ENCODE data around the gene C4orf51.
"Not testable (repeated sequence)": the region's sequence is repeated elsewhere in the genome, so short reads cannot be mapped to it uniquely, and the experiment has no call there.

Gene C4orf51

DNA sequence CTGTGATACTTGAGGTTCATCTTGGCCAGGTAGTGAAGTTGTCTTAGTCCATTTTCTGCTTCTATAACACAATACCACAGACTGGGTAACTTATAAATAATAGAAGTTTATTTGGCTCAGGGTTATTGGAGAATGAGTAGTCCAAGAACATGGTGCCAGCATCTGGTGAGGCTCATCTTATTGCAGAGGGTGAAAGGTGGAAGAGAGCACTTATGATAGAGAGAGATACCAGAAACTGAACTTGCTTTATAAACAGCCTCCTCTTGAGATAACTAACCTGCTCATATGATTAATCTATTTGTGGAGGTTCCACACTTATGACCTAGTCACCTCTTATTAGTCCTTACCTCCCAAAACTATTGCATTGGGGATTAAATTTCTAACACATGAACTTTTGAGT lies 1.6 kb downstream of the C4orf51 start:
- no peak for DNase-seq (ENCODE audit: low spot score)
- TF ChIP-seq, protein P1, sequence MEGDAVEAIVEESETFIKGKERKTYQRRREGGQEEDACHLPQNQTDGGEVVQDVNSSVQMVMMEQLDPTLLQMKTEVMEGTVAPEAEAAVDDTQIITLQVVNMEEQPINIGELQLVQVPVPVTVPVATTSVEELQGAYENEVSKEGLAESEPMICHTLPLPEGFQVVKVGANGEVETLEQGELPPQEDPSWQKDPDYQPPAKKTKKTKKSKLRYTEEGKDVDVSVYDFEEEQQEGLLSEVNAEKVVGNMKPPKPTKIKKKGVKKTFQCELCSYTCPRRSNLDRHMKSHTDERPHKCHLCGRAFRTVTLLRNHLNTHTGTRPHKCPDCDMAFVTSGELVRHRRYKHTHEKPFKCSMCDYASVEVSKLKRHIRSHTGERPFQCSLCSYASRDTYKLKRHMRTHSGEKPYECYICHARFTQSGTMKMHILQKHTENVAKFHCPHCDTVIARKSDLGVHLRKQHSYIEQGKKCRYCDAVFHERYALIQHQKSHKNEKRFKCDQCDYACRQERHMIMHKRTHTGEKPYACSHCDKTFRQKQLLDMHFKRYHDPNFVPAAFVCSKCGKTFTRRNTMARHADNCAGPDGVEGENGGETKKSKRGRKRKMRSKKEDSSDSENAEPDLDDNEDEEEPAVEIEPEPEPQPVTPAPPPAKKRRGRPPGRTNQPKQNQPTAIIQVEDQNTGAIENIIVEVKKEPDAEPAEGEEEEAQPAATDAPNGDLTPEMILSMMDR (IDR thresholded peaks at IDR 0.05; ENCODE audit: extremely low read depth, insufficient read depth, missing control alignments), result no peak
- in situ Hi-C loops (cut with MboI; ENCODE audit: low pct_unique_long_range_greater_than_20kb, low sequenced_read_pairs, unreplicated experiment), result no loop called here

DNA sequence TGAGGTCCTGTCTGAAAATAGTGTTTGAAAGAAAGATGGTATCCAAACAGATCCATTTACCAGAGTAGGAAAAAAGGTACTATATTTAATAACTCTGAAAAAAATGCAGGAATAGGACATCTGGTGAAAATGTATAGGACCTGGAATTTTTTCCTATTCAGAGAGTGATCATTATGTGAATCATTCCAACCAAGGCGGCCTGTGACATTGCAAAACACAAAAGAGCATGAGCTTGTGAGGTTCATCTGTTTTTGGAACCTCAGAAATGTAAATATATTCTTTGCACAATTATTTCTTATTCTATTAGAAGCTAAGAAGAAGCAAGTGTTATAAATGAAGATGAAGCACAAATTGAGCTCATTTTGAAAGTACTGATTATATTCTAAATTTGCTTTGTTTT lies 2.0 kb downstream of the C4orf51 start:
- in situ Hi-C loops (cut with MboI; ENCODE audit: low pct_unique_long_range_greater_than_20kb, low sequenced_read_pairs, unreplicated experiment), result no loop called here
- TF ChIP-seq, protein P1 (IDR thresholded peaks at IDR 0.05; ENCODE audit: extremely low read depth, insufficient read depth, missing control alignments), result no peak
- DNase-seq (ENCODE audit: low spot score), result no peak

DNA sequence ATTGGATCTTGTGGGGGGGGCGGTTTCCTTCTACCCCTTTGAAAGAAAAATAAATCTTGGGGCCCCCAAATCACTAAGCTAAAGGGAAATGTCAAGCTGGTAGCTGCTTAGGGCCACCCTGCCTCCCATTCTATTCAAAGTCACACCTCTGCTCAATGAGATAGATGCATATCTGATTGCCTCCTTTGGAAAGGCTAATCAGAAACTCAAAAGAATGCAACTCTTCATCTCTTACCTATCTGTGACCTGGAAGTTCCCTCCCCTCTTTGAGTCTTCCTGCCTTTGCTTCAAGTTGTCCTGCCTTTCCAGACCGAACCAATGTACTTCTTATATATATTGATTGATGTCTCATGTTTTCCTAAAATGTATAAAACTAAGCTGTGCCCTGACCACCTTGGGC lies 7.0 kb downstream of the C4orf51 start:
- in situ Hi-C loops (cut with MboI; ENCODE audit: low pct_unique_long_range_greater_than_20kb, low sequenced_read_pairs, unreplicated experiment), result no loop called here
- DNase-seq (ENCODE audit: low spot score), result no peak
- TF ChIP-seq, protein P1 (IDR thresholded peaks at IDR 0.05; ENCODE audit: extremely low read depth, insufficient read depth, missing control alignments), result no peak

DNA sequence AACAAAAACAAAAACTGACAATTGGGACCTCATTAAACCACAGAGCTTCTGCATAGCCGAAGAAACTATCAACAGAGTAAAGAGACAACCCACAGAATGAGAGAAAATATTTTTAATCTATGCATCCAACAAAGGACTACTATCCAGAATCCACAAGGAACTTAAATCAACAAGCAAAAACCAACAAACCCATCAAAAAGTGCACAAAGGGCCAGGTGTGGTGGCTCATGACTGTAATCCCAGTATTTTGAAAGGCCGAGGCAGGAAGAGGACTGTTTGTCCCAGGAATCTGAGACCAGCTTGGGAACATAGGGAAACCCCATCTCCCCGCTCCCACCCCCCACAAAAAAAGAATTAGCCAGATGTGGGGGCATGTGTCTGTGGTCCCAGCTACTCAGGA lies 10.7 kb downstream of the C4orf51 start:
- in situ Hi-C loops (cut with MboI; ENCODE audit: low pct_unique_long_range_greater_than_20kb, low sequenced_read_pairs, unreplicated experiment), result no loop called here
- TF ChIP-seq, protein P1 (IDR thresholded peaks at IDR 0.05; ENCODE audit: extremely low read depth, insufficient read depth, missing control alignments), result no peak
- DNase-seq (ENCODE audit: low spot score), result no peak

DNA sequence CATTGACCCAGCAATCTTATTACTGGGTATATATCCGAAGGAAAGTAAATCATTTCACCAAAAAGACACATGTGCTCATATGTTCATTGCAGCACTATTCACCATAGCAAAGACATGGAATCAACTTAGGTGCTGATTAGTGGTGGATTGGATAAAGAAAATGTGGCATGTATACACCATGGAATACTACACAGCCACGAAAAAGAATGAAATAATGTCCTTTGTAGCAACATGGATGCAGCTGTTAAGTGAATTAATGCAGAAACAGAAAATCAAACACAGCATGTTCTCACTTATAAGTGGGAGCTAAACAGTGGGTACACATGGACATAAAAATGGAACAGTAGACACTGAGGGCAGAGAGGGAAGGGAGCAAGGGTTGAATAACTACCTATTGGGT lies 11.5 kb downstream of the C4orf51 start:
- in situ Hi-C loops (cut with MboI; ENCODE audit: low pct_unique_long_range_greater_than_20kb, low sequenced_read_pairs, unreplicated experiment); DNase-seq (ENCODE audit: low spot score): not testable (repeated sequence)

DNA sequence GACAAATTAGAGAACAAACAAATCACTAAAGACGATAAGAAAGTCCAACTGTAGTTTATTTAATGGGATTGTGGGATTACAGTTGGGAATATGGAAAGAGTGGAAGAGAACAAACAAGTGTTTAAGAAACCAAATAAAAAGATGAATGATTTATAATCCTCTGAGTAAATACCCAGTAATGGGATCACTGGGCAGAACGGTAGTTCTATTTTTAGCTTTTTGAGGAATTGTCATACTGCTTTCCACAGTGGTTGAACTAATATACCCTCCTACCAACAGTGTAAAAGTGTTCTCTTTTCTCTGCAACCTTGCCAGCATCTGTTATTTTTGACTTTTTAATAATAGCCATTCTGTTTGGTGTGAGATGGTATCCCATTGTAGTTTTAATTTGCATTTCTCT lies 15.0 kb downstream of the C4orf51 start:
- no peak for DNase-seq (ENCODE audit: low spot score)

DNA sequence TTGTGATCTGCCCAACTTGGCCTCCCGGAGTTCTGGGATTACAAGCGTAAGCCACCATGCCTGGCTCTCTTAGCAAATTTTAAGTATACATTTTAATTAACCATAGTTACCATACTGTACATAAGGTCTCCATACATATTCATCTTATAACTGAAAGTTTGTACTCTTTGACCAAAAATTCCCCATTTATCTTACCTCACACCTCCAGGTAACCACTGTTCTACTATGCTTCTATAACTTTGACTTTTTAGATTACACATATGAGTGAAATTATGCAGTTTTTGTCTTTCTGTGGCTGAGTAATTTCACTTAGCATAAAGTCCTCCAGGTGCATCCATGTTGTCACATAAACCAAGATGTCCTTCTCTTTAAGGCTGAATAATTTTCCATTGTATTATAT lies 17.4 kb downstream of the C4orf51 start:
- DNase-seq (ENCODE audit: low spot score), result peak; percentile 25
- in situ Hi-C loops (cut with MboI; ENCODE audit: low pct_unique_long_range_greater_than_20kb, low sequenced_read_pairs, unreplicated experiment), result no loop called here
- TF ChIP-seq, protein P1 (IDR thresholded peaks at IDR 0.05; ENCODE audit: extremely low read depth, insufficient read depth, missing control alignments), result no peak

More for the DNA sequence above, 15.0 kb downstream of the C4orf51 start:
- in situ Hi-C loops (cut with MboI; ENCODE audit: low pct_unique_long_range_greater_than_20kb, low sequenced_read_pairs, unreplicated experiment), result no loop called here
- TF ChIP-seq, protein P1 (IDR thresholded peaks at IDR 0.05; ENCODE audit: extremely low read depth, insufficient read depth, missing control alignments), result no peak
